HEK293T (cell line): ENCODE data around the gene STK39.

ENCODE experiments used
- CTCF ChIA-PET: fragments of 350-600 bp; formaldehyde crosslinking; extraction: SDS; loops from one replicate; lab custom pipeline; 2021; ENCODE audit warnings: antibody characterized with exemption, inconsistent platforms; lab: Yijun Ruan, JAX
- POLR2A ChIA-PET: fragments of 350-600 bp; formaldehyde crosslinking; extraction: SDS; loops from one replicate; lab custom pipeline; 2020; ENCODE audit warnings: antibody characterized with exemption, inconsistent platforms; lab: Yijun Ruan, JAX
- DNase-seq: peaks from one replicate; pipeline ENCODE4 v3.0.0; 2012; ENCODE audit warnings: mixed read lengths; ENCODE audit errors: extremely low spot score
- ARNT ChIP-seq: fragments of 450-650 bp; IDR thresholded peaks from 2 replicates; pipeline ENCODE4 v1.6.1; 2017; ENCODE audit warnings: mild to moderate bottlenecking
- BHLHE40 ChIP-seq: fragments of 450-650 bp; IDR thresholded peaks from 2 replicates; pipeline ENCODE4 v1.6.1; 2016; ENCODE audit warnings: mild to moderate bottlenecking, moderate library complexity, borderline replicate concordance
- CTBP1 ChIP-seq: fragments of 450-650 bp; IDR thresholded peaks from 2 replicates; pipeline ENCODE4 v1.6.1; 2016; ENCODE audit warnings: borderline replicate concordance
- ELF4 ChIP-seq: fragments of 450-650 bp; IDR thresholded peaks from 2 replicates; pipeline ENCODE4 v1.6.1; 2017; ENCODE audit warnings: antibody characterized with exemption
- FOXA1 ChIP-seq: fragments of 450-650 bp; IDR thresholded peaks from 2 replicates; pipeline ENCODE4 v1.6.1; 2016; ENCODE audit warnings: mild to moderate bottlenecking
- FOXK2 ChIP-seq: fragments of 450-650 bp; IDR thresholded peaks from 2 replicates; pipeline ENCODE4 v1.6.1; 2016; ENCODE audit warnings: mild to moderate bottlenecking
- FOXM1 ChIP-seq: fragments of 450-650 bp; IDR thresholded peaks from 2 replicates; pipeline ENCODE4 v1.6.1; 2017; ENCODE audit warnings: mild to moderate bottlenecking, borderline replicate concordance
- HDGF ChIP-seq: fragments of 450-650 bp; IDR thresholded peaks from 2 replicates; pipeline ENCODE4 v1.6.1; 2017; ENCODE audit warnings: antibody characterized with exemption, borderline replicate concordance
- L3MBTL2 ChIP-seq: fragments of 450-650 bp; conservative IDR thresholded peaks from 2 replicates; pipeline ENCODE4 v1.6.1; 2016; ENCODE audit warnings: mild to moderate bottlenecking
- LEF1 ChIP-seq: fragments of 450-650 bp; IDR thresholded peaks from 2 replicates; pipeline ENCODE4 v1.6.1; 2017; ENCODE audit warnings: mild to moderate bottlenecking, borderline replicate concordance
- NFRKB ChIP-seq: fragments of 450-650 bp; IDR thresholded peaks from 2 replicates; pipeline ENCODE4 v1.6.1; 2016; ENCODE audit warnings: mild to moderate bottlenecking, moderate library complexity
- SP1 ChIP-seq: fragments of 450-650 bp; IDR thresholded peaks from 2 replicates; pipeline ENCODE4 v1.6.1; 2017
- SUZ12 ChIP-seq: fragments of 450-650 bp; IDR thresholded peaks from 2 replicates; pipeline ENCODE4 v1.6.1; 2016; ENCODE audit warnings: mild to moderate bottlenecking
- TARDBP ChIP-seq: fragments of 450-650 bp; IDR thresholded peaks from 2 replicates; pipeline ENCODE4 v1.6.1; 2016
- ZNF384 ChIP-seq: fragments of 450-650 bp; IDR thresholded peaks from 2 replicates; pipeline ENCODE4 v1.6.1; 2016
- TF ChIP-seq, protein P1 (sequence below): fragments of 450-650 bp; IDR thresholded peaks from 2 replicates; pipeline ENCODE4 v1.6.1; 2016

Gene STK39

DNA sequence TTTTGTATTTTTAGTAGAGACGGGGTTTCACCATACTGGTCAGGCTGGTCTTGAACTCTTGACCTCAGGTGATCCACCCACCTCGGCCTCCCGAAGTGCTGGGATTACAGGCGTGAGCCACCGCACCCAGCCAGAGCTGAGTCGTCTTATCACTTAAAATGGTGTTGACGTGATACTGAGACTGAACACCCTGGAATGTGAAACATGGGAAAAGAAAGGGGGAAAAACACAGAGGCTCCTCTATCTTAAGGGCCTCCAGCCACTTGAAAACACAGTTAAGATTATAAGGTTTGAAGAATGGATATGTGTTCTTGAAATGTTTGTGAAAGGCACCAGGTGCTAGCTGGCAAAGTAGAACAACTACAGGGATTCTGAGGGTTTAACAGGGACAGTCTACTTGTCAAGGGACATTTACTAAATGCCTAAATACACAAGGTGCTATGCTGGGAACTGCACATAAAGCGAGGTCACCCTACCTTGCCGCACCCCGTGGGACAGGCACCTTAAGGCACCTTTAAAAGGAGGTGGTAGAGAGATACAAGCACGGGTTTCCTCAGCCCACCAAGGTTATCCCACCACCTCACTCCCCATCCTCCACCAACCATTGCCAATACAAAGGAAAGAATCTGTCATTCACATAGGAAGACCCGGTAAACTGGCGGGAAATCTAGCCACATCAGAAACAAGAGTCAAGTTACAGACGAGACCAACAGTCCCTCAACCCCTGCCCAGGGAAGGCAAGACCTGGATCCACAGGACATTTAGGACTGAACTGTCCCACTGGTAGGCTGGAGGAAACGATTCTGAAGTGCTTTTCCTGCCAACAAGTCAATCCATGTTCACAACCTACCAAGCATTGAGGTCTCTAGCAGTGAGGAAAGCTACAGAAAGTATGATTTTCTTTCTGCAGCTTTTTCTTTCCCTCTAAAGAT is 43.4 kb downstream of the STK39 start:
- no peak for DNase-seq
- TF ChIP-seq FOXM1 = no peak
- TF ChIP-seq, protein P1, sequence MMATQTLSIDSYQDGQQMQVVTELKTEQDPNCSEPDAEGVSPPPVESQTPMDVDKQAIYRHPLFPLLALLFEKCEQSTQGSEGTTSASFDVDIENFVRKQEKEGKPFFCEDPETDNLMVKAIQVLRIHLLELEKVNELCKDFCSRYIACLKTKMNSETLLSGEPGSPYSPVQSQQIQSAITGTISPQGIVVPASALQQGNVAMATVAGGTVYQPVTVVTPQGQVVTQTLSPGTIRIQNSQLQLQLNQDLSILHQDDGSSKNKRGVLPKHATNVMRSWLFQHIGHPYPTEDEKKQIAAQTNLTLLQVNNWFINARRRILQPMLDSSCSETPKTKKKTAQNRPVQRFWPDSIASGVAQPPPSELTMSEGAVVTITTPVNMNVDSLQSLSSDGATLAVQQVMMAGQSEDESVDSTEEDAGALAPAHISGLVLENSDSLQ = no peak
- CTCF ChIA-PET = no interaction called here
- POLR2A ChIA-PET = no interaction called here

DNA sequence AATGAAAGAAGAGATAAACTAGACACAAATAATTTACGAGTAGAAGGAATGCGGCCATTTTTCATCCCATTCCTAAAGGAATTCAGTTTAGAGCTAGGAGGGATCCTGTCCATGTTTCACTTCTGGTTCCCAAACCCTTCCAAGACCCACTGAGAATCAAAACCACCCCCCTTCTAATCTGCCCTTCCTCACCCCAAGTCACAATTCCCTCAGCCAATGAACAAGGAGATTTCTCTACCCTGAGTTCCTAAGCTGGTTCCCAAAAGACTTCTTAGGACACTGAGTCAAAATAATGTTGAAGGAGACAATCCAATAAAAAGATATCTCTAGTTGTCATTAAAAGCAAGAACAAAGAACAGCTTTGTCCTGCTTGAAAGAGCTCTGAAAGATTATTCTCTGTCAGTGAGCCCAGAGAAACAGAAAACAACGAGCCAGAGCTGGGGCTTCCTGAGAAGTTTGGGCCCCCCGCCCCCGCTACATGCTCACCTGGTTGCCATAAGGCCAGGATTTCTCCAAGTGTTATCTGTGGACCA is 45.7 kb downstream of the STK39 start:
- no peak for DNase-seq
- no peak for TF ChIP-seq LEF1
- no peak for TF ChIP-seq NFRKB
- TF ChIP-seq, protein P1 = no peak
- no peak for TF ChIP-seq ZNF384
- no peak for TF ChIP-seq TARDBP
- TF ChIP-seq ELF4 = no peak
- no peak for TF ChIP-seq L3MBTL2
- TF ChIP-seq ARNT = no peak
- TF ChIP-seq HDGF = no peak
- no peak for TF ChIP-seq SUZ12
- CTCF ChIA-PET = no interaction called here
- POLR2A ChIA-PET = no interaction called here

DNA sequence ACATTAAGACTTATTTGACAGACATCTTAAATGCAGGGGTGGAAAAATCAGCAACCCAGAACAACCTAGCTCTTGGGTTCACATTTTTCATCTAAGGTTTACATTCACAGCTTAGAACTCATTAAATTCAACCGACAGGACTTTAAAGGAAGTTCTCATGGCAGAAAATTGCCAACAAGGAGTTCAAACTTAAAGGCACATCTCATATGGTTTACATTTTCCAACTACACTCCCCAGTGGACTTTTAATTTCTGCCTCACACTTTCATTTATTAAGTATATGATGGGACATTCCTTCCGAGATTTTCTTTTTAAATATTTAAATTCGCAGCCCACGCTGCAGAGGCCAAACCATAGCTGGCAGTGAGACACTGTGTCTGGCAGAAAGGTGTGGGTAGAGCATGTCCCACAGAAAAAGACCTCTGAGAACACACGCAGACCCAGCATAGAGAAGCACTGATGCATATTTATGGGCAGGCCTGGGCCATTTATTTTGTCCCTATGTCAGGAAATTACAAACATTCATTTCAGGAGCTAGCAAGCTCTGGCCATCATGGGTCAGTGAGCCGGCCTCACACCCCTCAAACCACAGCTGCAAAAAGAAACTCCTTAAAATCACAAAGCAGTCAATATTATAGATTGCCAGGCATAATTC is 46.3 kb downstream of the STK39 start:
- ChIA-PET POLR2A (no interaction called here), CTCF (no interaction called here)
- TF ChIP-seq ZNF384 (no peak), HDGF (no peak), CTBP1 (no peak), LEF1 (no peak), SUZ12 (no peak), SP1 (no peak), FOXA1 (no peak), FOXK2 (no peak), FOXM1 (no peak), NFRKB (no peak), ARNT (no peak), TARDBP (no peak), ELF4 (no peak), BHLHE40 (no peak)
- TF ChIP-seq, protein P1 = no peak
- DNase-seq = no peak

DNA sequence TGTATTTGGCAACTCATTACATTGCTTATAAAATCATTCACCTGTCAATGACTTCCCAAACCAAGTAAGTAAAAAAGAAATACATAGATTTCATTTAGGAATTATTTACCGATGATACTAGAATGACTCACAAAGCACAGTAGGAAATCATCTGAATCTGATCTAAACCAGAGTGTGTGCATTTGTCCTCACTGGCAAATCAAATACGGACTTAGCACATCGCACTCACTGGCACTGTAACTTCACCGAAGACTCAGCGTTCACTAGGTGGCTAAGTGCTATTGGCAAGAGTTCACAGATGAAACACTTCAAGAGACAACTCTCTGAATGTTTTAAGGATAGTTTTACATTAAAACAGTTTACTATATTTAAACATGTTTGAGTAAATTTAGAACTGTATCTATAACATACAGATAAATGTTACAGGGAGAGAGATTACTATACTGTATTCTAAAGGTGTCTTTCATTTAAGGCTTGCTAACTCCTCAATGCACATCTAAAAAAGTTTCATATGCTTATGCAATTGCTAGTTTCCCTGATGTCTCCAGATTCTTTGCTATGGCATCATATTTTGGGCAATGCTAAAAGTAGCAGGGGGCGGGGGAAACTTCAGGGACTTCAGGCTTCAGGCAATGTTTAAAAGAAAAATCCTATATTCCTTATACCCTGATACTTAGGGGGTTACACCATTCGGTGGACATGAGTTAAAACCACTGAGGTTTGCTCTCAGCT is 48.8 kb downstream of the STK39 start:
- ChIA-PET CTCF (no interaction called here), POLR2A (no interaction called here)
- TF ChIP-seq TARDBP (no peak), FOXK2 (no peak), FOXM1 (no peak), CTBP1 (no peak), L3MBTL2 (no peak), SUZ12 (no peak)

DNA sequence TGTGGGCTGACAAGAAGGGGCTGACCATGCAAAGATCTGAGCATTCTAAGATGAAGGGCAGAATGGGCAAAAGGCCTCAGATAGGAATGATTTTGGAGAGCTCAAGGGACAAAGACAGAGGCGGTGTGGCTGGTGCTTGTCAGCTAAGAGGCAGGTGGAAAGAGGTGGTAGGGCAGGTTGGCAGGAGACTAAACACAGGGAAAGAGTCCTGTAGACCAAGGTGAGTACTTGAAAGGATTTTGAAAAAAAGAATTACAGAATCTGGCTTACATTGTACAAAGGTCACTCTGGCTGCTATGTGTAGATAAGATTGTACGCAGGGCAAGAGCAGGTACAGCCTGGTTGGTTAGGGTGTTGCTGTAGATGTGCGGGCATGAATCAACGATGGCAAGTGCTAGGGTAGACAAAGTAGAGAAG is 50.6 kb downstream of the STK39 start:
- TF ChIP-seq ARNT = no peak
- TF ChIP-seq, protein P1 = no peak
- no peak for TF ChIP-seq ELF4
- TF ChIP-seq SUZ12 = no peak
- TF ChIP-seq FOXK2 = no peak
- TF ChIP-seq TARDBP = no peak
- TF ChIP-seq ZNF384 = no peak
- no peak for TF ChIP-seq NFRKB
- no peak for TF ChIP-seq FOXA1
- no peak for TF ChIP-seq LEF1
- TF ChIP-seq SP1 = no peak
- TF ChIP-seq HDGF = no peak
- no peak for TF ChIP-seq BHLHE40
- no peak for TF ChIP-seq CTBP1
- no peak for TF ChIP-seq FOXM1
- no peak for TF ChIP-seq L3MBTL2
- no peak for DNase-seq
- POLR2A ChIA-PET = no interaction called here
- CTCF ChIA-PET = no interaction called here

More for the DNA sequence above, 48.8 kb downstream of the STK39 start:
- no peak for DNase-seq
